HepG2 (cell line): ENCODE measurements around the gene RPL19. TPM values are rescaled to one million over a fixed set of nuclear protein-coding genes. Genes with fewer than 3 reads are reported as not detected.

Experiments
- GPN1 ChIP-seq: sonication (generic); formaldehyde crosslinking; IDR thresholded peaks from 2 replicates; pipeline ENCODE4 v1.5.1; 2020; ENCODE audit warnings: missing genetic modification reagents, borderline replicate concordance
- HHEX ChIP-seq: IDR thresholded peaks from 2 replicates; pipeline ENCODE4 v1.6.1; 2016; ENCODE audit warnings: control low read depth
- KIAA2018 ChIP-seq: sonication (generic); formaldehyde crosslinking; IDR thresholded peaks from 2 replicates; pipeline ENCODE4 v1.5.0; 2020; ENCODE audit warnings: mild to moderate bottlenecking, missing genetic modification reagents, borderline replicate concordance
- MXI1 ChIP-seq: IDR thresholded peaks from 3 replicates; pipeline ENCODE4 v1.6.1; 2012; ENCODE audit warnings: low read depth, low read length, inconsistent platforms, borderline replicate concordance
- ONECUT2 ChIP-seq: sonication (generic); formaldehyde crosslinking; IDR thresholded peaks from 2 replicates; pipeline ENCODE4 v1.4.0; 2020; ENCODE audit warnings: missing genetic modification reagents
- SIN3B ChIP-seq: fragments of 150-350 bp; IDR thresholded peaks from 2 replicates; pipeline ENCODE4 v1.6.1; 2014; ENCODE audit warnings: low read length
- ZBTB7A ChIP-seq: sonication (generic); formaldehyde crosslinking; IDR thresholded peaks from 2 replicates; pipeline ENCODE4 v1.8.0; 2022; ENCODE audit warnings: mild to moderate bottlenecking, missing genetic modification reagents
- ZMYM2 ChIP-seq: sonication (generic); formaldehyde crosslinking; IDR thresholded peaks from 2 replicates; pipeline ENCODE4 v1.8.0; 2022; ENCODE audit warnings: mild to moderate bottlenecking, missing genetic modification reagents
- ZNF234 ChIP-seq: sonication (generic); formaldehyde crosslinking; conservative IDR thresholded peaks from 2 replicates; pipeline ENCODE4 v1.5.1; 2020; ENCODE audit warnings: mild to moderate bottlenecking, missing genetic modification reagents
- ZNF496 ChIP-seq: sonication (generic); formaldehyde crosslinking; IDR thresholded peaks from 2 replicates; pipeline ENCODE4 v1.8.1; 2023; ENCODE audit warnings: mild to moderate bottlenecking, moderate library complexity, missing genetic modification reagents; ENCODE audit not compliant: insufficient replicate concordance
- polyA plus RNA-seq, 8 experiments: library from polyadenylated mRNA; depleted of rRNA in 3 of 8; stranded (reverse) in 7 of 8; unstranded in 1 of 8; fragments of >200 nt; fragmentation: Illumina TruSeq in 4 of 8; extraction: Trizol in 4 of 8; gene quantifications; 2 replicates each; pipeline versions ENCODE4 v1.2.1 to v1.2.3, GENCODE V29; 2011 to 2016; ENCODE audit warnings: low read depth in 4 of 8, missing spikeins in 1 of 8, mixed read lengths in 1 of 8; ENCODE audit not compliant: insufficient read depth in 1 of 8
- total RNA-seq, 5 experiments: library from RNA; depleted of rRNA; stranded (reverse); fragments of >200 nt; fragmentation: Illumina TruSeq; extraction: Trizol; gene quantifications; 2 replicates each; pipeline ENCODE4 v1.2.3, GENCODE V29; 2016; ENCODE audit warnings: low read depth in 1 of 5
- TF ChIP-seq, protein P1 (sequence below), 2 experiments: fragments of 450-650 bp in 1 of 2; sonication (generic) in 1 of 2; formaldehyde crosslinking; IDR thresholded peaks; 2 replicates each; pipeline versions ENCODE4 v1.5.0 to v1.8.0; 2020 to 2022; ENCODE audit warnings: mild to moderate bottlenecking in 1 of 2, missing genetic modification reagents in 1 of 2
- TF ChIP-seq, protein P2 (sequence below): sonication (generic); formaldehyde crosslinking; conservative IDR thresholded peaks from 2 replicates; pipeline ENCODE4 v1.4.0; 2020; ENCODE audit warnings: missing genetic modification reagents
- TF ChIP-seq, protein P3 (sequence below): sonication (generic); formaldehyde crosslinking; IDR thresholded peaks from 2 replicates; pipeline ENCODE4 v1.5.0; 2020; ENCODE audit warnings: missing genetic modification reagents
- TF ChIP-seq, protein P4 (sequence below): sonication (generic); formaldehyde crosslinking; IDR thresholded peaks from 2 replicates; pipeline ENCODE4 v1.4.0; 2020; ENCODE audit warnings: mild to moderate bottlenecking, missing genetic modification reagents

The RPL19 gene
- total and polyA plus RNA-seq, 2 of the 13 experiments (the other 11 are each of a cell fraction or from before 2014, with no cell fraction given) = 2,522 to 2,768 TPM

GRCh38 chr17:39200070-39200879, at the start of gene RPL19 (continued):
- TF ChIP-seq KIAA2018 (CRISPR knock-in tag) (no peak), ZNF496 (CRISPR knock-in tag) (no peak), SIN3B (no peak; the same call in 1 of the 2 replicates), ZMYM2 (CRISPR knock-in tag) (no peak), ONECUT2 (CRISPR knock-in tag) (no peak), ZBTB7A (CRISPR knock-in tag) (no peak), HHEX (CRISPR knock-in tag) (no peak), ZNF234 (CRISPR knock-in tag) (peak; percentile 90), MXI1 (peak; percentile 88; the same call in 2 of the 3 replicates), GPN1 (0 out of 2 replicates have a peak, but pooled peaks have one; percentile 1)
- TF ChIP-seq, protein P1, sequence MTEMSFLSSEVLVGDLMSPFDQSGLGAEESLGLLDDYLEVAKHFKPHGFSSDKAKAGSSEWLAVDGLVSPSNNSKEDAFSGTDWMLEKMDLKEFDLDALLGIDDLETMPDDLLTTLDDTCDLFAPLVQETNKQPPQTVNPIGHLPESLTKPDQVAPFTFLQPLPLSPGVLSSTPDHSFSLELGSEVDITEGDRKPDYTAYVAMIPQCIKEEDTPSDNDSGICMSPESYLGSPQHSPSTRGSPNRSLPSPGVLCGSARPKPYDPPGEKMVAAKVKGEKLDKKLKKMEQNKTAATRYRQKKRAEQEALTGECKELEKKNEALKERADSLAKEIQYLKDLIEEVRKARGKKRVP (CRISPR knock-in tag; IDR thresholded peaks at IDR 0.05) = no peak
- TF ChIP-seq, protein P2, sequence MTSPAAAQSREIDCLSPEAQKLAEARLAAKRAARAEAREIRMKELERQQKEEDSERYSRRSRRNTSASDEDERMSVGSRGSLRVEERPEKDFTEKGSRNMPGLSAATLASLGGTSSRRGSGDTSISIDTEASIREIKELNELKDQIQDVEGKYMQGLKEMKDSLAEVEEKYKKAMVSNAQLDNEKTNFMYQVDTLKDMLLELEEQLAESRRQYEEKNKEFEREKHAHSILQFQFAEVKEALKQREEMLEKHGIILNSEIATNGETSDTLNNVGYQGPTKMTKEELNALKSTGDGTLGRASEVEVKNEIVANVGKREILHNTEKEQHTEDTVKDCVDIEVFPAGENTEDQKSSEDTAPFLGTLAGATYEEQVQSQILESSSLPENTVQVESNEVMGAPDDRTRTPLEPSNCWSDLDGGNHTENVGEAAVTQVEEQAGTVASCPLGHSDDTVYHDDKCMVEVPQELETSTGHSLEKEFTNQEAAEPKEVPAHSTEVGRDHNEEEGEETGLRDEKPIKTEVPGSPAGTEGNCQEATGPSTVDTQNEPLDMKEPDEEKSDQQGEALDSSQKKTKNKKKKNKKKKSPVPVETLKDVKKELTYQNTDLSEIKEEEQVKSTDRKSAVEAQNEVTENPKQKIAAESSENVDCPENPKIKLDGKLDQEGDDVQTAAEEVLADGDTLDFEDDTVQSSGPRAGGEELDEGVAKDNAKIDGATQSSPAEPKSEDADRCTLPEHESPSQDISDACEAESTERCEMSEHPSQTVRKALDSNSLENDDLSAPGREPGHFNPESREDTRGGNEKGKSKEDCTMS = no peak
- TF ChIP-seq, protein P3, sequence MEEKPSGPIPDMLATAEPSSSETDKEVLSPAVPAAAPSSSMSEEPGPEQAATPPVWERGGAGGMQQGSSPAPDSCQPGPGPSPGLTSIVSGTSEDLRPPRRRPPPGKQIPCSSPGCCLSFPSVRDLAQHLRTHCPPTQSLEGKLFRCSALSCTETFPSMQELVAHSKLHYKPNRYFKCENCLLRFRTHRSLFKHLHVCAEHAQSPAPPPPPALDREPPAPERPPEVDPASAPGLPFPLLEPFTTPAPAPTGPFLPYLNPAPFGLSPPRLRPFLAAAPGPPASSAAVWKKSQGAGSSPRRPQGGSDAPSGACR (CRISPR knock-in tag) = peak; percentile 91
- TF ChIP-seq, protein P4, sequence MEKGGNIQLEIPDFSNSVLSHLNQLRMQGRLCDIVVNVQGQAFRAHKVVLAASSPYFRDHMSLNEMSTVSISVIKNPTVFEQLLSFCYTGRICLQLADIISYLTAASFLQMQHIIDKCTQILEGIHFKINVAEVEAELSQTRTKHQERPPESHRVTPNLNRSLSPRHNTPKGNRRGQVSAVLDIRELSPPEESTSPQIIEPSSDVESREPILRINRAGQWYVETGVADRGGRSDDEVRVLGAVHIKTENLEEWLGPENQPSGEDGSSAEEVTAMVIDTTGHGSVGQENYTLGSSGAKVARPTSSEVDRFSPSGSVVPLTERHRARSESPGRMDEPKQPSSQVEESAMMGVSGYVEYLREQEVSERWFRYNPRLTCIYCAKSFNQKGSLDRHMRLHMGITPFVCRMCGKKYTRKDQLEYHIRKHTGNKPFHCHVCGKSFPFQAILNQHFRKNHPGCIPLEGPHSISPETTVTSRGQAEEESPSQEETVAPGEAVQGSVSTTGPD (CRISPR knock-in tag) = peak; percentile 64; the same call in 1 of the 2 replicates
